CD14-positive monocyte (primary cell): ENCODE data around the gene APOE. TPM values are rescaled to one million over a fixed set of nuclear protein-coding genes. Genes with fewer than 3 reads are reported as not detected.

Source experiments
- DNase-seq, 3 donors: peaks; one replicate each; pipeline ENCODE4 v3.0.0-alpha.2; 2011 to 2022
- H2AFZ ChIP-seq: 2 replicates; pipeline ENCODE4 v1.6.0; 2012; ENCODE audit warnings: mild to moderate bottlenecking, low read depth, low read length, inconsistent platforms; ENCODE audit not compliant: insufficient read depth, poor library complexity, severe bottlenecking
- H3K27ac ChIP-seq, 2 donors: 1 replicate in 1 of 2; 2 replicates in 1 of 2; pipeline ENCODE4 v1.5.1; 2012 to 2013; ENCODE audit warnings: low read length in 2 of 2, control low read depth in 1 of 2, inconsistent platforms in 1 of 2, low read depth in 1 of 2, mild to moderate bottlenecking in 1 of 2
- H3K27me3 ChIP-seq, 2 donors: one replicate each; pipeline versions ENCODE4 v1.6.0 to v1.6.1; 2011 to 2013; ENCODE audit warnings: low read length in 2 of 2; ENCODE audit not compliant: control insufficient read depth in 2 of 2, insufficient read depth in 2 of 2
- H3K36me3 ChIP-seq, 2 donors: replicated peaks in 1 of 2; 1 replicate in 1 of 2; 2 replicates in 1 of 2; pipeline versions ENCODE4 v1.5.1 to v1.6.1; 2012 to 2013; ENCODE audit warnings: low read length in 2 of 2, control low read depth in 1 of 2, inconsistent platforms in 1 of 2, mild to moderate bottlenecking in 1 of 2; ENCODE audit not compliant: insufficient read depth in 2 of 2, control insufficient read depth in 1 of 2
- H3K4me1 ChIP-seq, 2 donors: 1 replicate in 1 of 2; 2 replicates in 1 of 2; pipeline versions ENCODE4 v1.5.1 to v1.6.1; 2012 to 2013; ENCODE audit warnings: low read length in 2 of 2, control low read depth in 1 of 2, inconsistent platforms in 1 of 2, mild to moderate bottlenecking in 1 of 2, moderate library complexity in 1 of 2; ENCODE audit not compliant: insufficient read depth in 2 of 2, control insufficient read depth in 1 of 2
- H3K4me2 ChIP-seq: replicated peaks from 2 replicates; pipeline ENCODE3; 2012; ENCODE audit warnings: low read length, moderate library complexity, mild to moderate bottlenecking; ENCODE audit not compliant: poor library complexity, severe bottlenecking; ENCODE audit errors: extremely low read depth
- H3K4me3 ChIP-seq, 3 experiments: fragments of 200-600 bp in 1 of 3; sonication (generic) in 1 of 3; replicated peaks in 1 of 3; 1 replicate in 2 of 3; 2 replicates in 1 of 3; pipeline ENCODE4 v1.5.1; 2011 to 2013; ENCODE audit warnings: low read length in 3 of 3, mild to moderate bottlenecking in 3 of 3, control low read depth in 2 of 3, low read depth in 2 of 3, inconsistent platforms in 1 of 3, moderate library complexity in 1 of 3
- H3K79me2 ChIP-seq: 2 replicates; pipeline ENCODE4 v1.6.0; 2012; ENCODE audit warnings: mild to moderate bottlenecking, control low read depth, inconsistent platforms, low read length, moderate library complexity; ENCODE audit not compliant: insufficient read depth
- H3K9ac ChIP-seq: 2 replicates; pipeline ENCODE4 v1.6.0; 2017; ENCODE audit warnings: low read length, mild to moderate bottlenecking; ENCODE audit not compliant: insufficient read depth, poor library complexity, severe bottlenecking
- H3K9me3 ChIP-seq, 2 donors: replicated peaks in 1 of 2; 1 replicate in 1 of 2; 2 replicates in 1 of 2; pipeline versions ENCODE4 v1.5.1 to v1.6.1; 2012 to 2013; ENCODE audit warnings: low read length in 2 of 2, control low read depth in 1 of 2; ENCODE audit not compliant: control insufficient read depth in 1 of 2, insufficient read depth in 1 of 2
- H4K20me1 ChIP-seq: 2 replicates; pipeline ENCODE4 v1.6.0; 2012; ENCODE audit warnings: mild to moderate bottlenecking, low read length, control low read depth, moderate library complexity; ENCODE audit not compliant: insufficient read depth
- H3K27ac Mint-ChIP-seq, 7 donors: one replicate each; pipeline ENCODE4 v1.8.0; 2020; ENCODE audit warnings: mild to moderate bottlenecking in 7 of 7, mixed read lengths in 7 of 7, moderate library complexity in 6 of 7, inconsistent platforms in 2 of 7
- H3K27me3 Mint-ChIP-seq, 3 donors: one replicate each; pipeline ENCODE4 v1.8.0; 2021 to 2022; ENCODE audit warnings: low read depth in 3 of 3, mild to moderate bottlenecking in 3 of 3, mixed read lengths in 3 of 3, moderate library complexity in 3 of 3, inconsistent platforms in 1 of 3
- H3K36me3 Mint-ChIP-seq, 2 donors: one replicate each; pipeline ENCODE4 v1.8.0; 2020; ENCODE audit warnings: mixed read lengths in 2 of 2, inconsistent platforms in 1 of 2, mild to moderate bottlenecking in 1 of 2
- H3K4me1 Mint-ChIP-seq: one replicate; pipeline ENCODE4 v1.8.0; 2020; ENCODE audit warnings: mild to moderate bottlenecking, mixed read lengths
- H3K4me3 Mint-ChIP-seq, 2 donors: one replicate each; pipeline ENCODE4 v1.8.0; 2020; ENCODE audit warnings: mild to moderate bottlenecking in 2 of 2, mixed read lengths in 2 of 2, moderate library complexity in 1 of 2
- H3K9me3 Mint-ChIP-seq, 7 donors: one replicate each; pipeline ENCODE4 v1.8.0; 2020 to 2022; ENCODE audit warnings: mixed read lengths in 7 of 7, mild to moderate bottlenecking in 6 of 7, moderate library complexity in 6 of 7, inconsistent platforms in 2 of 7
- WGBS: methylation state at CpG from one replicate; pipeline ENCODE4 v1.1.5; 2013; ENCODE audit warnings: missing lambda C conversion rate; ENCODE audit not compliant: insufficient coverage; 5-methylcytosine and 5-hydroxymethylcytosine counted together
- intact Hi-C, 2 donors: fragments of 100-400 bp; cut with micrococcal nuclease; formaldehyde crosslinking; loops; one replicate each; pipeline versions ENCODE4 v1.15.0 to v1.15.1; 2023
- polyA plus RNA-seq, 3 donors: library from polyadenylated mRNA; depleted of rRNA in 1 of 3; unstranded in 2 of 3; stranded (reverse) in 1 of 3; fragments of 300-500 nt in 2 of 3; fragments of >200 nt in 1 of 3; fragmentation: Illumina TruSeq in 2 of 3; gene quantifications; 1 replicate in 2 of 3; 2 replicates in 1 of 3; pipeline ENCODE4 v1.2.3, GENCODE V29; 2012 to 2021
- TF ChIP-seq, protein P1 (sequence below): fragments of 200-600 bp; IDR thresholded peaks from one replicate; pipeline ENCODE4 v1.8.0; 2022; ENCODE audit warnings: antibody characterized with exemption, mild to moderate bottlenecking

The APOE gene
- polyA plus RNA-seq, 3 donors, result 0.30 to 1.0 TPM; not detected in 1

DNA sequence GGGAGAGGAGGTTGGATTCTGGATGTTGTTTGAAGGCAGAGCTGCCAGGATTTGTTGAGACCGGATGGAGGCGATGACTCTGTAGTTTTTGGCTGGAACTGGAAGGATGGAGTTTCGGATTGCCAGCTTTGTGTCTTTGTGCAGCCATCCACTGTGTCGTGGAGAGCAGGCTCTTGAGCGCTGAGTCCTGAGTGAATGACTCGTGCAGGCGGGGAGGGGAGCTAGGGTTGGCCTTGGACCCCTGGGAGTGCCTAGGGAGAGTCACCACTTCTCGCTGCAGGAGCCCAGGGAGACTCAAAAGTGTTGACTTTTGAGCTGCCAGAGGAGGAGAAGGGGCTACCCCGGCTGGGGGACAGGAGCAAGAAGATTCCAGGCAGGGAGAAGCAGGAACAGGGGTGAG lies 10.7 kb upstream of the APOE start:
- Histone ChIP-seq H3K4me2 (no peak overlapping the region), H3K4me3 (no peak overlapping the region), H3K79me2 (peaks cover 22% of the 10 kb centered on the region), H3K9me3 (no peaks in the 10 kb centered on the region), H3K27ac (no peak overlapping the region), H3K9ac (no peak overlapping the region), H3K36me3 (peaks cover 53 to 66% of the 10 kb centered on the region in 2 donors), H4K20me1 (peaks cover 14% of the 10 kb centered on the region), H3K4me1 (peaks cover 14 to 20% of the 10 kb centered on the region in 2 donors), H2AFZ (no peak overlapping the region), H3K27me3 (no peaks in the 10 kb centered on the region)
- no peak overlapping the region for H3K4me3 Mint-ChIP-seq
- H3K27me3 Mint-ChIP-seq, result no peaks in the 10 kb centered on the region
- WGBS, result 95% methylated on average over 9 of the region's 9 CpGs
- no peak for DNase-seq
- TF ChIP-seq, protein P1, sequence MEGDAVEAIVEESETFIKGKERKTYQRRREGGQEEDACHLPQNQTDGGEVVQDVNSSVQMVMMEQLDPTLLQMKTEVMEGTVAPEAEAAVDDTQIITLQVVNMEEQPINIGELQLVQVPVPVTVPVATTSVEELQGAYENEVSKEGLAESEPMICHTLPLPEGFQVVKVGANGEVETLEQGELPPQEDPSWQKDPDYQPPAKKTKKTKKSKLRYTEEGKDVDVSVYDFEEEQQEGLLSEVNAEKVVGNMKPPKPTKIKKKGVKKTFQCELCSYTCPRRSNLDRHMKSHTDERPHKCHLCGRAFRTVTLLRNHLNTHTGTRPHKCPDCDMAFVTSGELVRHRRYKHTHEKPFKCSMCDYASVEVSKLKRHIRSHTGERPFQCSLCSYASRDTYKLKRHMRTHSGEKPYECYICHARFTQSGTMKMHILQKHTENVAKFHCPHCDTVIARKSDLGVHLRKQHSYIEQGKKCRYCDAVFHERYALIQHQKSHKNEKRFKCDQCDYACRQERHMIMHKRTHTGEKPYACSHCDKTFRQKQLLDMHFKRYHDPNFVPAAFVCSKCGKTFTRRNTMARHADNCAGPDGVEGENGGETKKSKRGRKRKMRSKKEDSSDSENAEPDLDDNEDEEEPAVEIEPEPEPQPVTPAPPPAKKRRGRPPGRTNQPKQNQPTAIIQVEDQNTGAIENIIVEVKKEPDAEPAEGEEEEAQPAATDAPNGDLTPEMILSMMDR, result no peak
- peaks cover 0 to 2% (median 0%) of the 10 kb centered on the region in 7 donors for H3K9me3 Mint-ChIP-seq
- peaks cover 20% of the 10 kb centered on the region for H3K4me1 Mint-ChIP-seq
- intact Hi-C loops, result no loop called here
- peaks cover 57 to 69% of the 10 kb centered on the region in 2 donors for H3K36me3 Mint-ChIP-seq
- peak overlapping the region in 2 of 7 donors; percentile 41 to 51 for H3K27ac Mint-ChIP-seq

- WGBS, result 96% methylated on average over 4 of the region's 8 CpGs
- Mint-ChIP-seq H3K36me3 (peaks cover 78 to 95% of the 10 kb centered on the region in 2 donors), H3K27ac (no peak overlapping the region), H3K27me3 (no peaks in the 10 kb centered on the region), H3K9me3 (peaks cover 0 to 2% (median 0%) of the 10 kb centered on the region in 7 donors), H3K4me3 (no peak overlapping the region), H3K4me1 (peaks cover 3% of the 10 kb centered on the region)
- H3K27me3 ChIP-seq, result no peaks in the 10 kb centered on the region
- H4K20me1 ChIP-seq, result peaks cover 6% of the 10 kb centered on the region
- no peaks in the 10 kb centered on the region for H3K9me3 ChIP-seq
- H3K4me1 ChIP-seq, result no peaks in the 10 kb centered on the region
- peaks cover 5% of the 10 kb centered on the region for H3K79me2 ChIP-seq
- intact Hi-C loops, result no loop called here
- no peak overlapping the region for H3K27ac ChIP-seq
- H2AFZ ChIP-seq, result no peak overlapping the region
- TF ChIP-seq, protein P1, result no peak
- no peak overlapping the region for H3K9ac ChIP-seq
- no peak for DNase-seq
- no peak overlapping the region for H3K4me3 ChIP-seq
- peaks cover 74 to 92% of the 10 kb centered on the region in 2 donors for H3K36me3 ChIP-seq
- no peak overlapping the region for H3K4me2 ChIP-seq
These were observed 7.8 kb upstream of the APOE start for GRCh38 chr19:44897835-44898234.
